ENCODE measurements around the gene SNRPA. TPM values are rescaled to one million over a fixed set of nuclear protein-coding genes. Genes with fewer than 3 reads are reported as not detected.

Gene SNRPA
- total and polyA plus RNA-seq, 2 of the 13 experiments (the other 11 are each of a cell fraction or from before 2014, with no cell fraction given): 59.6 to 162 TPM

DNA sequence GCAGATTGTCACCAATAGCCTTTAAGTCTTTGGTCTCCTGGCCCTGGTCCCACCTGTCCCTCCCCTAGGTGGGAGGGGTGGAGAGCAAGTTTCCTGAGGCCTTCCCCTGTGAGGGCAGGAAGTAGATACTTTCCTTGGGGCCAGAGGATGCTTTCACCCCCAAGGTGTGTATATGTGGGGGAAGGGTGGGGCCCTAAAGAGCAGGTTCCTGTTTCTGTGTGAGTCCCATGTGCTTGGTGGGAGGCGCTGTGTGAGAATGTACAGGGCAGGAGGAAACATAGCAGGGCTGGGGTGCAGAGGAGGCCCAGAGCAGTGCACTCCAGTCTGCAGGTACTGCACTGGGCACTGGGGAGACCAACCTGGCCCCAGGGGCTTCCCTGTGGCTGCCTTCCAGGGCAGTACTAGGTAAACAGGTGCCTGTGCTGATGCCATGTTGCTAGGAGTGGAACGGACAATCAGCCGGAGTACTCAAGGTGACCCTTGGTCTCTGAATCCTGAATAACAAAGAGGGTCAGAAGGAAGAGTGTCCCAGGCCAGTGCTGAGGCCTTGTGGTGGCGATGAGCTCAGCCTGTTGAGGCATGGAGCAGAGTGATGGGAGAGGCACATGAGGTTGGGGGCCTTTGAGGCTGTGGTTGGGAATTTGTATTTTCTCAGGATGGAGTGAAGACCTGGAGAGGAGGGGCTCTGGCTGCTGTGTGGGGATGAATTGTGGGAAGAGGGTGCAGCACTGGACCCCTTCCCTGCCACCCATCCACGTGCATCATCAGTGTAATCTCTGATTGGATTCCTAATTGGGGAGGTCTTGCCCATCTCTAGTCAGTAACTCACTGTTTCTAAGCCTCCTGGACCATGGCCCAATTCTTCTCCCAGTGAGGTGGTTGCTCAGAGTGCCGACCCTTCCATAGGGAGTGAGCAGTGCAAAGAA is 53.1 kb downstream of the SNRPA start (continued):
- TF ChIP-seq ZNF780A (CRISPR knock-in tag; IDR thresholded peaks at IDR 0.05) (no peak), ZNF292 (CRISPR knock-in tag; IDR thresholded peaks at IDR 0.05; ENCODE audit: borderline replicate concordance, low read depth) (peak; percentile 24; the same call in 1 of the 2 replicates), HNF4A (CRISPR knock-in tag; IDR thresholded peaks at IDR 0.05) (peak; percentile 64), ZFX (CRISPR knock-in tag; IDR thresholded peaks at IDR 0.05; ENCODE audit: low read depth) (peak; percentile 37; the same call in 1 of the 2 replicates), FLYWCH1 (CRISPR knock-in tag; IDR thresholded peaks at IDR 0.05) (no peak)
- TF ChIP-seq, protein P1, sequence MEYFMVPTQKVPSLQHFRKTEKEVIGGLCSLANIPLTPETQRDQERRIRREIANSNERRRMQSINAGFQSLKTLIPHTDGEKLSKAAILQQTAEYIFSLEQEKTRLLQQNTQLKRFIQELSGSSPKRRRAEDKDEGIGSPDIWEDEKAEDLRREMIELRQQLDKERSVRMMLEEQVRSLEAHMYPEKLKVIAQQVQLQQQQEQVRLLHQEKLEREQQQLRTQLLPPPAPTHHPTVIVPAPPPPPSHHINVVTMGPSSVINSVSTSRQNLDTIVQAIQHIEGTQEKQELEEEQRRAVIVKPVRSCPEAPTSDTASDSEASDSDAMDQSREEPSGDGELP (IDR thresholded peaks at IDR 0.05; ENCODE audit: borderline replicate concordance, low read depth): peak; percentile 78; the same call in 1 of the 2 replicates

DNA sequence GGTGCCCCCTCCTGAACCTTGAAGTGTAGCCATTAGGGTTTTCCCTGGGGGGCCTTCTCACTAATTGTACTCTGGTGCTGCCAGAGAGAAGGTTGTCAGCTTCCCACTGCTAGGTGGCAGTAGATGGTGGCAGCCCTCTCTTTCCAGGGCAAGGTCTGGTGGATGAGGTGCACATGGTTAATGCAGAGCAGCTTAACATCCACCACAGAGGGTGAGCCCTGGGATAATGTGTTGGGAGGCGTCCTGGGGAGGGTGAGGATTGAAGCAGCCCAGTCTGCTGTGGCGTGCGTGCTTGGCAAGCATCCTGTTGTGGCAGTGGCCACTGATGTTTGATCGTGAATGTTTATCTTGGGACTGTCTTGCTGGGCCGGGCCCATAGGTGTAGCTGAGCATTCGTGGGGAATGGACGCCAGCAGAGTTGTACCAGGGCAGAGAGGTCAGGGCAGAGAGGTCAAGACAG is 53.8 kb downstream of the SNRPA start:
- Histone ChIP-seq H3K9me3 (ENCODE audit: low read length) (no peaks in the 10 kb centered on the region), H4K20me1 (ENCODE audit: insufficient read depth, low read length) (peaks cover 11% of the 10 kb centered on the region; the same call in 1 of the 2 replicates), H3K4me1 (ENCODE audit: insufficient read depth, low read length) (peaks cover 53% of the 10 kb centered on the region), H3K27ac (ENCODE audit: extremely low read length, insufficient read depth, low read length) (peak overlapping the region; percentile 48), H3K4me2 (ENCODE audit: low read depth, low read length) (no peak overlapping the region), H3K4me3 (replicated peaks in 1 of 3; ENCODE audit: insufficient read depth in 1 of 3, low read depth in 2 of 3, low read length in 3 of 3) (no peak overlapping the region), H3K27me3 (ENCODE audit: control insufficient read depth in 1 of 2, insufficient read depth in 2 of 2, low read length in 2 of 2) (no peaks in the 10 kb centered on the region; a peak in 1 of 5 replicates), H3K9ac (ENCODE audit: insufficient read depth, low read depth, low read length) (no peak overlapping the region), H3K79me2 (ENCODE audit: insufficient read depth, low read length) (peaks cover 29% of the 10 kb centered on the region), H3K36me3 (replicated peaks in 1 of 2; ENCODE audit: control insufficient read depth in 1 of 2, insufficient read depth in 2 of 2, low read length in 2 of 2) (peaks cover 16 to 31% of the 10 kb centered on the region in 2 experiments; a peak in 4 of 5 replicates), H2AFZ (ENCODE audit: low read length) (no peak overlapping the region)
- FAIRE-seq (no peak), ATAC-seq (no peak), DNase-seq (ENCODE audit: low spot score) (no peak)
- POLR2A ChIA-PET: interaction anchor here (2.0 to 5.0 kb wide), 2 partner anchors 27 to 54 kb away, joined by 10 to 28 read pairs; partner anchors contain the start of genes ACTMAP, RAB4B and SNRPA
- 92% methylated on average over 4 of the region's 7 CpGs for WGBS (ENCODE audit: low lambda C conversion rate)
- intact Hi-C loops (cut with micrococcal nuclease; ENCODE audit: unreplicated experiment): loop anchor here (5.0 kb wide), 2 partner anchors 88 to 143 kb away; partner anchors contain the start of genes COQ8B and ITPKC
- BruUV-seq (replicated peaks): no TSS peak
- in situ Hi-C loops (cut with HindIII; ENCODE audit: extremely low pct_ligation_motif_present, low pct_unique_long_range_greater_than_20kb): loop anchor here (5.0 kb wide), 2 partner anchors 53 to 143 kb away; partner anchors contain the start of genes ACTMAP and SNRPA
- CTCF ChIA-PET (ENCODE audit: low intra/inter-chr PET ratio, low total read pairs): no interaction called here
- no peak for TF ChIP-seq NPAS2 (CRISPR knock-in tag; IDR thresholded peaks at IDR 0.05; ENCODE audit: borderline replicate concordance)
- no peak for TF ChIP-seq FOXK1 (CRISPR knock-in tag; IDR thresholded peaks at IDR 0.05; ENCODE audit: borderline replicate concordance, low read depth)
- TF ChIP-seq, protein P2, sequence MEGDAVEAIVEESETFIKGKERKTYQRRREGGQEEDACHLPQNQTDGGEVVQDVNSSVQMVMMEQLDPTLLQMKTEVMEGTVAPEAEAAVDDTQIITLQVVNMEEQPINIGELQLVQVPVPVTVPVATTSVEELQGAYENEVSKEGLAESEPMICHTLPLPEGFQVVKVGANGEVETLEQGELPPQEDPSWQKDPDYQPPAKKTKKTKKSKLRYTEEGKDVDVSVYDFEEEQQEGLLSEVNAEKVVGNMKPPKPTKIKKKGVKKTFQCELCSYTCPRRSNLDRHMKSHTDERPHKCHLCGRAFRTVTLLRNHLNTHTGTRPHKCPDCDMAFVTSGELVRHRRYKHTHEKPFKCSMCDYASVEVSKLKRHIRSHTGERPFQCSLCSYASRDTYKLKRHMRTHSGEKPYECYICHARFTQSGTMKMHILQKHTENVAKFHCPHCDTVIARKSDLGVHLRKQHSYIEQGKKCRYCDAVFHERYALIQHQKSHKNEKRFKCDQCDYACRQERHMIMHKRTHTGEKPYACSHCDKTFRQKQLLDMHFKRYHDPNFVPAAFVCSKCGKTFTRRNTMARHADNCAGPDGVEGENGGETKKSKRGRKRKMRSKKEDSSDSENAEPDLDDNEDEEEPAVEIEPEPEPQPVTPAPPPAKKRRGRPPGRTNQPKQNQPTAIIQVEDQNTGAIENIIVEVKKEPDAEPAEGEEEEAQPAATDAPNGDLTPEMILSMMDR (CRISPR knock-in tag; IDR thresholded peaks at IDR 0.05): peak; percentile 31
- TF ChIP-seq, protein P3, sequence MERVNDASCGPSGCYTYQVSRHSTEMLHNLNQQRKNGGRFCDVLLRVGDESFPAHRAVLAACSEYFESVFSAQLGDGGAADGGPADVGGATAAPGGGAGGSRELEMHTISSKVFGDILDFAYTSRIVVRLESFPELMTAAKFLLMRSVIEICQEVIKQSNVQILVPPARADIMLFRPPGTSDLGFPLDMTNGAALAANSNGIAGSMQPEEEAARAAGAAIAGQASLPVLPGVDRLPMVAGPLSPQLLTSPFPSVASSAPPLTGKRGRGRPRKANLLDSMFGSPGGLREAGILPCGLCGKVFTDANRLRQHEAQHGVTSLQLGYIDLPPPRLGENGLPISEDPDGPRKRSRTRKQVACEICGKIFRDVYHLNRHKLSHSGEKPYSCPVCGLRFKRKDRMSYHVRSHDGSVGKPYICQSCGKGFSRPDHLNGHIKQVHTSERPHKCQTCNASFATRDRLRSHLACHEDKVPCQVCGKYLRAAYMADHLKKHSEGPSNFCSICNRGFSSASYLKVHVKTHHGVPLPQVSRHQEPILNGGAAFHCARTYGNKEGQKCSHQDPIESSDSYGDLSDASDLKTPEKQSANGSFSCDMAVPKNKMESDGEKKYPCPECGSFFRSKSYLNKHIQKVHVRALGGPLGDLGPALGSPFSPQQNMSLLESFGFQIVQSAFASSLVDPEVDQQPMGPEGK (CRISPR knock-in tag; IDR thresholded peaks at IDR 0.05): 0 out of 2 replicates have a peak, but pooled peaks have one; percentile 20
- TF ChIP-seq, protein P4, sequence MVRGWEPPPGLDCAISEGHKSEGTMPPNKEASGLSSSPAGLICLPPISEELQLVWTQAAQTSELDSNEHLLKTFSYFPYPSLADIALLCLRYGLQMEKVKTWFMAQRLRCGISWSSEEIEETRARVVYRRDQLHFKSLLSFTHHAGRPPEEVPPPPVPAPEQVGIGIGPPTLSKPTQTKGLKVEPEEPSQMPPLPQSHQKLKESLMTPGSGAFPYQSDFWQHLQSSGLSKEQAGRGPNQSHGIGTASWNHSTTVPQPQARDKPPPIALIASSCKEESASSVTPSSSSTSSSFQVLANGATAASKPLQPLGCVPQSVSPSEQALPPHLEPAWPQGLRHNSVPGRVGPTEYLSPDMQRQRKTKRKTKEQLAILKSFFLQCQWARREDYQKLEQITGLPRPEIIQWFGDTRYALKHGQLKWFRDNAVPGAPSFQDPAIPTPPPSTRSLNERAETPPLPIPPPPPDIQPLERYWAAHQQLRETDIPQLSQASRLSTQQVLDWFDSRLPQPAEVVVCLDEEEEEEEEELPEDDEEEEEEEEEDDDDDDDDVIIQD (CRISPR knock-in tag; IDR thresholded peaks at IDR 0.05; ENCODE audit: low read depth): no peak
- TF ChIP-seq, protein P5, sequence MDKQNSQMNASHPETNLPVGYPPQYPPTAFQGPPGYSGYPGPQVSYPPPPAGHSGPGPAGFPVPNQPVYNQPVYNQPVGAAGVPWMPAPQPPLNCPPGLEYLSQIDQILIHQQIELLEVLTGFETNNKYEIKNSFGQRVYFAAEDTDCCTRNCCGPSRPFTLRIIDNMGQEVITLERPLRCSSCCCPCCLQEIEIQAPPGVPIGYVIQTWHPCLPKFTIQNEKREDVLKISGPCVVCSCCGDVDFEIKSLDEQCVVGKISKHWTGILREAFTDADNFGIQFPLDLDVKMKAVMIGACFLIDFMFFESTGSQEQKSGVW (CRISPR knock-in tag; IDR thresholded peaks at IDR 0.05; ENCODE audit: borderline replicate concordance): no peak

Measured in HepG2 (cell line).